BJ (cell line): Measurements from ENCODE around the gene IL4I1. TPM values are rescaled to one million over a fixed set of nuclear protein-coding genes. Genes with fewer than 3 reads are reported as not detected.
A peak's percentile ranks its signal among the peaks of the same experiment; 100 is the strongest.
"Not testable (repeated sequence)": the region's sequence is repeated elsewhere in the genome, so short reads cannot be mapped to it uniquely, and the experiment has no call there.

Experiments
- CTCF ChIA-PET: fragments of 350-600 bp; formaldehyde crosslinking; extraction: SDS; loops from one replicate; lab custom pipeline; 2021; ENCODE audit warnings: antibody characterized with exemption, inconsistent platforms; lab: Yijun Ruan, JAX
- POLR2A ChIA-PET: fragments of 300-600 bp; sonication (Branson Sonifier 250); formaldehyde crosslinking; extraction: SDS; loops from one replicate; lab custom pipeline; 2021; ENCODE audit warnings: antibody characterized with exemption; lab: Charles Lee
- DNase-seq: peaks from one replicate; pipeline ENCODE4 v3.0.0-alpha.2; 2011; ENCODE audit warnings: low read depth
- H3K27me3 ChIP-seq: 2 replicates; pipeline ENCODE4 v1.6.0; 2011; ENCODE audit warnings: low read length; ENCODE audit not compliant: control insufficient read depth, insufficient read depth
- H3K36me3 ChIP-seq: 2 replicates; pipeline ENCODE4 v1.5.1; 2011; ENCODE audit warnings: low read length; ENCODE audit not compliant: control insufficient read depth, insufficient read depth
- H3K4me3 ChIP-seq: 2 replicates; pipeline ENCODE4 v1.5.1; 2011; ENCODE audit warnings: low read depth, mild to moderate bottlenecking, control low read depth, low read length
- CTCF ChIP-seq: IDR thresholded peaks from 2 replicates; pipeline ENCODE4 v1.5.1; 2011; ENCODE audit warnings: low read depth, mild to moderate bottlenecking, control low read depth, inconsistent platforms, low read length, moderate library complexity; ENCODE audit not compliant: insufficient read depth
- polyA plus RNA-seq: library from polyadenylated mRNA; depleted of rRNA; stranded (reverse); fragments of >200 nt; gene quantifications from 2 replicates; pipeline ENCODE4 v1.2.3, GENCODE V29; 2011

IL4I1 gene
- polyA plus RNA-seq, 1 experiment = 0.12 TPM

- Histone ChIP-seq H3K36me3 (peaks cover 10% of the 10 kb centered on the region), H3K27me3 (no peaks in the 10 kb centered on the region), H3K4me3 (peak within 1 kb of the TSS; percentile 98)
- no peak for TF ChIP-seq CTCF
- CTCF ChIA-PET = interaction anchor here (1.9 kb wide), 1 partner anchor 9 kb away, joined by 9 read pairs; no protein-coding TSS in a partner anchor
- POLR2A ChIA-PET = interaction anchor here (0.5 kb wide), 1 partner anchor 158 kb away, joined by 35 read pairs; no protein-coding TSS in a partner anchor
- peak; percentile 29 for DNase-seq
These were observed 32.5 kb upstream of the IL4I1 start, which contains the start of the genes ATF5 and NUP62 for GRCh38 chr19:49929121-49929610. ATF5 (plus strand) TSS chr19:49929205; CDS start chr19:49930851, 1,646 bp downstream. NUP62 (minus strand) TSS chr19:49929504; CDS start chr19:49909807, 19,697 bp downstream.

DNA sequence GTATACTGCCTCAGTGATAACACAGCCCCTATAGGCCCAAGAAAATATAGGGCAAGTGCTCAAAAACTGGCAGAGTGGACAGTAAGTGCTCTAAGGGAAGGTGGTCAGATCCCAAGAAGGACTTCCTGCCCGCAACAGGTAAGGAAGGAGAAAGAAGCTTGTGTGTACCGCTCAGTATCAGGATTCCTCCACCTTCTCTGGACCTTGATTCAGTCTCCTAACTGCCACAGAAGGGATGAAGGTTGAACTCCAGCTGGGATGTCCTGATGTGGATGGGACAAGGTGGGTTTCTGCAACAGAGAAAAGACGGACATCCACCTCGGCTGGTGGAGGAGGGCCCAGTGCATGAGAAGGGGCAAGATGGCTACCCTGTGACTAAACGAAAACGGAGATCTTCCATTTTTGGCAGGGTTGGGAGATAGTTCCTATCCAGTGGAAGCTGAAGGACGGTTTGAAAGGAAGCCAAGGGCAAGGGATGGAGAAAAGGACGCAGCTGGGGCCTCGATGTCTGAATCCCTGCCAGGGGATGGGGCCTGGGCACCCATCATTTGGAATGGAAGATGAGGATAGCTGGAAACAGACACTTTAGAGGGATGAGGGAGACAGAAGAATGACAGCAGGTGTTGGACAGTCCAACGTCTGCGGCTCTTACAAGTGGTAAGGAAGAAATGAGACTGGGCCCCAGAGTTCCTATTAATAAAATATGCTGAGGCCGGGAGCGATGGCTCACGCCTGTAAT is 31.0 kb upstream of the IL4I1 start:
- Histone ChIP-seq H3K27me3 (no peaks in the 10 kb centered on the region), H3K4me3 (no peak overlapping the region), H3K36me3 (peaks cover 14% of the 10 kb centered on the region)
- CTCF ChIA-PET = interaction anchor here (0.6 to 1.0 kb wide), 3 partner anchors 10 to 68 kb away, joined by 3 to 4 read pairs (median 3); no protein-coding TSS in a partner anchor
- no peak for TF ChIP-seq CTCF
- DNase-seq = no peak
- POLR2A ChIA-PET = interaction anchor here (1.0 kb wide), 1 partner anchor 50 kb away, joined by 3 read pairs; the partner anchor contains the start of genes AKT1S1 and TBC1D17

GRCh38 chr19:49926515-49926914 is 29.8 kb upstream of the IL4I1 start:
- ChIA-PET POLR2A (no interaction called here), CTCF (no interaction called here)
- H3K4me3 ChIP-seq = no peak overlapping the region
- TF ChIP-seq CTCF = no peak
- no peaks in the 10 kb centered on the region for H3K27me3 ChIP-seq
- peaks cover 14% of the 10 kb centered on the region for H3K36me3 ChIP-seq
- DNase-seq = no peak

DNA sequence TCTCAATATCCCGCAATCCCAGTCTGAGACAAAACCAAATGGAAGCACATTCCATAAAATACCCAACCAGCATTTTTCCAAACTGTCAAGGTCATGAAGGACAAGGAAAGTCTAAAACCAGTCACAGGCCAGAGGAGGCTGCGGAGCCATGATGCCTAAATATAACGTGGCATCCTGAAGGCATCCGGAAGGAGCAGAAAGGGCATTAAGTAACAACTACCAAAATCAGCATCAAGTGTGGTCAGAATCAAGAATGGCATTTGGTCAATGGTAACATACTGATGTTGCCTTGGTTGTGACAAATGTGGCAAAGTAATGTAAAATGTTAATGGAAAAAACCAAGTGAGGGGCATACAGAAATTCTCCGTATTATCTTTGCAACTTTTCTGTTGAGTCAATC is 28.8 kb upstream of the IL4I1 start:
- no peaks in the 10 kb centered on the region for H3K27me3 ChIP-seq
- TF ChIP-seq CTCF = no peak
- ChIA-PET CTCF (no interaction called here), POLR2A (no interaction called here)
- no peak overlapping the region for H3K4me3 ChIP-seq
- H3K36me3 ChIP-seq = peaks cover 17% of the 10 kb centered on the region
- DNase-seq = no peak

- POLR2A ChIA-PET, H3K27me3 ChIP-seq, DNase-seq, CTCF ChIA-PET, H3K4me3 ChIP-seq: not testable (repeated sequence)
- H3K36me3 ChIP-seq = peaks cover 17% of the 10 kb centered on the region
These were observed 28.2 kb upstream of the IL4I1 start for GRCh38 chr19:49924881-49925210.
